Lower leg skin (tissue), 4 donors: ENCODE measurements around the gene PGF. TPM values are rescaled to one million over a fixed set of nuclear protein-coding genes. Genes with fewer than 3 reads are reported as not detected.

Experiments
- DNase-seq, 2 donors: peaks; one replicate each; pipeline ENCODE4 v3.0.0-alpha.2; 2019; ENCODE audit warnings: low spot score in 2 of 2
- H3K4me3 ChIP-seq: fragments of 200-600 bp; sonication (generic); 2 replicates; pipeline ENCODE4 v1.5.1; 2017; ENCODE audit warnings: mild to moderate bottlenecking, low read depth; ENCODE audit not compliant: poor library complexity, severe bottlenecking
- POLR2A ChIP-seq, 2 donors: fragments of 450-650 bp; IDR thresholded peaks; one replicate each; pipeline ENCODE4 v1.6.1; 2016 to 2017; ENCODE audit warnings: antibody characterized with exemption in 2 of 2, mild to moderate bottlenecking in 1 of 2, moderate library complexity in 1 of 2
- WGBS, 2 donors: methylation state at CpG; one replicate each; pipeline ENCODE4 v1.1.5; 2018; 5-methylcytosine and 5-hydroxymethylcytosine counted together
- intact Hi-C: fragments of 100-400 bp; cut with DNase I; formaldehyde crosslinking; loops from one replicate; pipeline ENCODE4 v1.15.0; 2023; ENCODE audit warnings: low total_unique reads
- total RNA-seq, 4 donors: library from RNA; depleted of rRNA; stranded (reverse); fragments of >200 nt; gene quantifications; one replicate each; pipeline ENCODE4 v1.1.0, GENCODE V29; 2016
- TF ChIP-seq, protein P1 (sequence below), 3 donors: fragments of 450-650 bp; IDR thresholded peaks; one replicate each; pipeline ENCODE4 v1.5.1; 2016; ENCODE audit warnings: antibody characterized with exemption in 3 of 3, mild to moderate bottlenecking in 3 of 3, moderate library complexity in 2 of 3

Gene PGF
- total RNA-seq, 4 donors from 2014 or later: 9.8 to 22.3 (median 14.0) TPM

DNA sequence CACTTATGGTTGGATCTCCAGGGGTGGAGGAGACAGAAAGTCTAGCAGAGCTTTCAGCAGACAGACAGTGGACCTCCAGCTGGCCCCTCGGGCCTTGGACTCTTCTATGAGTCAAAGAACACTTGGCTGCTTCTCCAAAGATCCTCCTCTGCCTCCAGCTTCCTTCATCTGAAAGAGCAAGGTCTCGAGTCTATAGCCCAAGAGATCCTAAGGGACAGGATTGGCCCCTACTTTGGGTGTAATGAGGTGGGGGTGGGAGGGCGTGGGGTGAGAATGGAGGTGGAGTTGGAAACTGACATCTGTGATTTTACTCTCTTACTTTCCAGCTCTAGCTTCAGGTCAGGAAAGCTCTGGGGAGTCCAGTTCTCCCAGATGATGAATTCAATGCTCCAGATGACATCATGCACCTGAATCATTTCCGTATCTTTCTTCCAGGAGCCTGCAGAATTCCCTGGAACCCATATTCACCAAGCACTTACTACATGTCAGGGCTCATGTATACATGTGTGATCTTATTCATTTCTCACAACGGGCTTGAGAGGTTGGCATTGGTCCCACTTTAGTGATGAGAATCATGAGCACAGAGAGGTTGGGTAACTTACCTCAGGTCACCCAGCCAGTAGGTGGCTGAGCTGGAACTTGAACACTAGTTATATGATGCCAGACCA is 10.2 kb upstream of the PGF start:
- no peak for TF ChIP-seq POLR2A (IDR thresholded peaks at IDR 0.05)
- TF ChIP-seq, protein P1, sequence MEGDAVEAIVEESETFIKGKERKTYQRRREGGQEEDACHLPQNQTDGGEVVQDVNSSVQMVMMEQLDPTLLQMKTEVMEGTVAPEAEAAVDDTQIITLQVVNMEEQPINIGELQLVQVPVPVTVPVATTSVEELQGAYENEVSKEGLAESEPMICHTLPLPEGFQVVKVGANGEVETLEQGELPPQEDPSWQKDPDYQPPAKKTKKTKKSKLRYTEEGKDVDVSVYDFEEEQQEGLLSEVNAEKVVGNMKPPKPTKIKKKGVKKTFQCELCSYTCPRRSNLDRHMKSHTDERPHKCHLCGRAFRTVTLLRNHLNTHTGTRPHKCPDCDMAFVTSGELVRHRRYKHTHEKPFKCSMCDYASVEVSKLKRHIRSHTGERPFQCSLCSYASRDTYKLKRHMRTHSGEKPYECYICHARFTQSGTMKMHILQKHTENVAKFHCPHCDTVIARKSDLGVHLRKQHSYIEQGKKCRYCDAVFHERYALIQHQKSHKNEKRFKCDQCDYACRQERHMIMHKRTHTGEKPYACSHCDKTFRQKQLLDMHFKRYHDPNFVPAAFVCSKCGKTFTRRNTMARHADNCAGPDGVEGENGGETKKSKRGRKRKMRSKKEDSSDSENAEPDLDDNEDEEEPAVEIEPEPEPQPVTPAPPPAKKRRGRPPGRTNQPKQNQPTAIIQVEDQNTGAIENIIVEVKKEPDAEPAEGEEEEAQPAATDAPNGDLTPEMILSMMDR (IDR thresholded peaks at IDR 0.05): no peak
- 51 to 52% methylated on average over 5 of the region's 5 CpGs for WGBS, 2 donors
- no peak overlapping the region for H3K4me3 ChIP-seq
- DNase-seq: no peak
- intact Hi-C loops: no loop called here

DNA sequence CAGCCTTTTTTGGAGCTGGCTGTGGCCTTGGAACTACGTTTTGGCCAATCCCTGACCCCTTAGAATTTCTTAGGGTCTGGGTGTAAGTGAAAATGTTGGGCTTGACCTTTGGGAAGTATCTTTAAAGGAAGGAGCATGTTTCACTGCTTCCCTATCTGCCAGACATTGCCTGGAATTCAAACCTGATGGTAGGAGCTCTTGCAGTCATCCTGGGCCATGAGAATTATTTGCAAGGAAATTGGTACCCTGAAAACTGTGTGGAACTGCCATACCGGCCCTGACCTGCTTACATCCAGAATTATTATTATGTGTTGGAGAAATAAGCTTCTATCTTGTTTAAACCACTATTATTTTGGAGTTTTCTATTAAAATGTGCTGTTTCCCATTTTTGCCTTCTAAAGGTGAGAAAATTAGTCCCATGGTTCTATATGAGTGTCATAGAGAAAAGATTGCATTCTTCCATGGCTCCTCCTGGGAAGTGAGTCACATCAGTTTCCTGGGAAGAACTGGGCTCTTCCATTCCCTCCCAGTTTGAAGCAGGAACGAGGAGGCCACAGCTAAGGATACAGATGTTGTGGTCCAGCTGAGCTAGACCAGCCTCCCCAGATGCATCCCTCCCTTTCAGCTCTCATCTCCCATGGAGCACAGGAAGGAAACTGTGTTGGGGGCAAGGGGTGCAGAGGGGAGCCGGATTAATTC is 9.5 kb upstream of the PGF start:
- WGBS, 2 donors: 62 to 76% methylated on average over 4 of the region's 4 CpGs
- DNase-seq: no peak
- no peak overlapping the region for H3K4me3 ChIP-seq
- intact Hi-C loops: no loop called here
- TF ChIP-seq, protein P1 (IDR thresholded peaks at IDR 0.05): no peak
- no peak for TF ChIP-seq POLR2A (IDR thresholded peaks at IDR 0.05)

DNA sequence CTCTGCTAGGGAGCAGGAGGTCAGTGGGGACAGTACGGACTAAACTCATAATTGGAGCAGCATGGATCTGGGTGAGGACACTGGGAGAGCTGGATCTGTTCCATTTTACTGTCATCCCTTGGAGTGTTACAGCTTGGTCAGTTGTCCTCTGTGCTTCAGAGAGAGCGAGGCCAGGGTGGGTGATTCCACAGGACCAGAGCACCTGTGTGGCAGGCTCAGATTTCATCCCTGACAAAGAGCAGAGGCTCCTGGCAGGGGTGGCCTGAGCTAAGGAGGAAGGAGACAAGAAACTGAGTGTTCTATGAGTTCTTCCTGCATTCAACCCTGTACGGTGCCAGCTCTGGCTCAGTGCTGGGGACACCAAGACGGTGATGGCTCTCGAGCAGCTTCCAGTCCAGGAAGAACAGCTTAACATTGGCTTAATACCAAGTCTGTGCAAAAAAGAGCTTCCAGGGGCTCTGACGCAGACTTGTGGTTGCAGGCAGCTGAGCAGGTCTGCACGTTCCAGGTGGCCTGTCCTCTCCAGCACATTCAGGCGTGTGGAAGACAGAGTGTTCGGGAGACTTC is 8.4 kb upstream of the PGF start:
- intact Hi-C loops: no loop called here
- DNase-seq: no peak
- 49 to 51% methylated on average over 9 of the region's 9 CpGs for WGBS, 2 donors
- TF ChIP-seq POLR2A (IDR thresholded peaks at IDR 0.05): no peak
- TF ChIP-seq, protein P1 (IDR thresholded peaks at IDR 0.05): no peak
- no peak overlapping the region for H3K4me3 ChIP-seq

DNA sequence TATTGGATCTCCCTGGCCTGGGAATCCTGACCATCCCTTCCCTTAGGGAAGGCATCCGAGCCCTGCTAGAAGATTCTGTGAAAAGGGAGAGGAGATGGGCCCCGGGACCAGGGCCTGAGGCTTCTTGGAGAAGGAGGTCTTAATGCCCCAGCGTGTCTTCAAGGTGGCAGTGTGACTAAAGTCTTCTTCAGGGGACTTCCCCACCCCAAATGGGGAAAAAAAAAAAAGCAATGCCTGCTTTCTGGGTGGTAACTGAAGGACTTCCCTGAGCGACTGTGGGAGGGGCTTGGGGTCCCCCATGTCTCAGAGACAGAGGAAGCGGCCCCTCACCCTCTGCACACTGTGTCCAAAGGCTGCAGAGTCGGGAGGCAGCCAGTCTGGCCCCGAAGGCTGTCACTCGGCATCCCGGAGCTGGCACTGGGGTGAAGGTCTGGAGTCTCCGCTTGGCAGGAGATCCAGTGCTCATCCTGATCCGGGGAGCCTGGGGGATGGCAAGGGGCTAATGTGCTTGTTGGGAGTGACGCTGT is 7.8 kb upstream of the PGF start:
- WGBS, 2 donors: 57 to 75% methylated on average over 12 of the region's 12 CpGs
- TF ChIP-seq, protein P1 (IDR thresholded peaks at IDR 0.05): no peak
- TF ChIP-seq POLR2A (IDR thresholded peaks at IDR 0.05): no peak
- no peak for DNase-seq
- intact Hi-C loops: no loop called here
- no peak overlapping the region for H3K4me3 ChIP-seq

DNA sequence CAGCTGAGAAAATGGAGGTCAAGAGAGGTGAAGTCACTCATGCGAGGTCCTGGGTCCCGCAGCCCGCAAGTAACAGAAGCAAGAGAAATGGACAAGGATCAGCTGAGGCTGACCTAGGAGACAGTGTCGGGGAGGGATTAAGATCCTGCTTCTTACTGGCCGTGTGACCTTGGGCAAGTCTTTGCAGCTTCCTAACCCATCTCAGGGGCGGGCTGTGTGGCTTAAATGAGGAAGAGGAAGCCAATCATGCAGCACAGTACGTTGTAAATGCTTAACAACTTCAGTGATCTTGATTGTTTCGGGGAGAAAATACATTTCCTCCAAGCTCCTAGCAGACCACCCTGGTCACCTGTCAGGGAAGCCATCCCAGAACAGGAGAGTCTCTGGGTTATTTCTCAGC is 7.1 kb upstream of the PGF start:
- H3K4me3 ChIP-seq: no peak overlapping the region
- intact Hi-C loops: no loop called here
- WGBS, 2 donors: 81 to 83% methylated on average over 8 of the region's 8 CpGs
- no peak for TF ChIP-seq POLR2A (IDR thresholded peaks at IDR 0.05)
- TF ChIP-seq, protein P1 (IDR thresholded peaks at IDR 0.05): no peak
- DNase-seq: no peak
